NCI-H1694 (cell line): Measurements from ENCODE around the gene SLC9A8.

ENCODE experiments used
- DNase-seq: peaks from one replicate; lab custom pipeline; 2025; lab: John Stamatoyannopoulos, UW

The SLC9A8 gene

DNA sequence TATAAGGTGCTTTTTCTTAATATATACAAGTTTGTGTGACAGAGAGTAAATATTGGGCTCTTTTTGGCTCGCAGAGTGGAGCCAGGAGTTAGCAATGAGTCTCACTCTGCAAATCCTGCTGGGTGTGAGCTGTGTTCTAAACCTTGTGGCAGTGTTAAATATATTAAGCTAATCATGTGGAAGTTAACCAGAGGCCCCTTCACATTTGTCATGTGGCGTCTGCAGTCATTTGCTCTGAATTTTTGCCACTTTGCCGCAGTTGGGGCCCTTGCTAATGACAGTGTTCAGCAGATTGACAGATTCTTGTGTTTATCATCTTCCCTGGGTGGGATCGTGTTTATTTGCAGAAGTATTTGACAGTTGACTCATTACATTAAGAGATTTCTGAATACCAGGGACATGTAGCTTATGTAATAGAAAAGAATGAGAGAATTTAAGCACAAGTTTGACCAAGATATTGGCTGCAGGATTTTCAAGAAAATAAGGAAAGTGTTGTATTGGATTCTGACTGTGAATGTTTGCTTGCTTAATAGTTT lies 64.8 kb downstream of the SLC9A8 start:
- DNase-seq, result no peak

- DNase-seq, result no peak
Observed at GRCh38 chr20:49878977-49879376, 66.3 kb downstream of the SLC9A8 start.

DNA sequence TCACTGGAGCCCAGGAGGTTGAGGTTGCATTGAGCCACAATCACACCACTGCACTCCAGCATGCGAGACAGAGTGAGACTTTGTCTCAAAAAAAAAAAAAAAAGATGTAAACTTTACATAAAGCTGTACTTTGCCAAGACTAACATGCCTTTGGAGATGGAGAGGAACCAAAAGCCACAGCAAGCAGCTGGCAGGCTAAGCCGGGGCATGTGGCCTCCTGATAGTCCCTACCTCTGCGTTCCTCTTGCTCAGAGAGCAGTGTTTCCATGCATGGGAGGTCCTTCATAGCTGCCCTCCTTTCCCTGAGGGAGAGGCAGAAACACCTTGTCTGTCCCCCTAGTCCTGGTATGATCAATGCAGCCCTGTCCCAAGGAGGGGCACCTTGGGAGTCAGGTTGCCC lies 67.5 kb downstream of the SLC9A8 start:
- no peak for DNase-seq

GRCh38 chr20:49880724-49881445 lies 68.3 kb downstream of the SLC9A8 start:
- no peak for DNase-seq

- DNase-seq, result no peak
Observed at GRCh38 chr20:49882171-49882970, 69.7 kb downstream of the SLC9A8 start.

GRCh38 chr20:49883246-49883802 lies 70.7 kb downstream of the SLC9A8 start:
- no peak for DNase-seq

- DNase-seq, result no peak
Observed at GRCh38 chr20:49885558-49886332, 73.1 kb downstream of the SLC9A8 start.

DNA sequence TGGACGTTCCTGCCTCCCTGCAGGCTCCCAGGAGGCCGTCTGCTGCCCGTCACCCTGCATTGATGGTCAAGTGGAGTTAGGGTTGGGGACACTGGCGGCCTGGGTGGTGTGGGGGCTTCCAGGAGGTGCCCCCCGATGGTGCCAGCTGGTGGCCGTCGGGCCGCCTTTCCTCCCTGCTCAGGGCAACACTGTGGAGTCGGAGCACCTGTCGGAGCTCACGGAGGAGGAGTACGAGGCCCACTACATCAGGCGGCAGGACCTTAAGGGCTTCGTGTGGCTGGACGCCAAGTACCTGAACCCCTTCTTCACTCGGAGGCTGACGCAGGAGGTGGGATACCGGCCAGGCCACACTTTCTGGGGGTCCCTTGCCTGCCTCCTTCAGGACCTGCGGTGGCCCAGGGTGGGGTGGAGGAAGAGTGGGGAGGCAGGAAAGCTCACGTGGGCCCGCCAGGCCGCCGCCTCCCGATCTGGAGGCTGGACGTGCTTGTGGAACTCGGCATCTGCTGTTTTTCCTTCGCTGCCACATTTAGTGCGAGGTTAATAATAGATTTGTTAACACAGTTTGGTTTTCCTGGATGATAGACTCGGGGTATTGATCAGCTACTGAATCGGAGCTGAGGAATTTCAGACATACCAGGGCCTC lies 74.1 kb downstream of the SLC9A8 start:
- DNase-seq, result no peak

- DNase-seq, result no peak
Observed at GRCh38 chr20:49887251-49888211, 74.9 kb downstream of the SLC9A8 start.

- peak; percentile 83 for DNase-seq
Observed at GRCh38 chr20:49888212-49889000, 75.8 kb downstream of the SLC9A8 start.

DNA sequence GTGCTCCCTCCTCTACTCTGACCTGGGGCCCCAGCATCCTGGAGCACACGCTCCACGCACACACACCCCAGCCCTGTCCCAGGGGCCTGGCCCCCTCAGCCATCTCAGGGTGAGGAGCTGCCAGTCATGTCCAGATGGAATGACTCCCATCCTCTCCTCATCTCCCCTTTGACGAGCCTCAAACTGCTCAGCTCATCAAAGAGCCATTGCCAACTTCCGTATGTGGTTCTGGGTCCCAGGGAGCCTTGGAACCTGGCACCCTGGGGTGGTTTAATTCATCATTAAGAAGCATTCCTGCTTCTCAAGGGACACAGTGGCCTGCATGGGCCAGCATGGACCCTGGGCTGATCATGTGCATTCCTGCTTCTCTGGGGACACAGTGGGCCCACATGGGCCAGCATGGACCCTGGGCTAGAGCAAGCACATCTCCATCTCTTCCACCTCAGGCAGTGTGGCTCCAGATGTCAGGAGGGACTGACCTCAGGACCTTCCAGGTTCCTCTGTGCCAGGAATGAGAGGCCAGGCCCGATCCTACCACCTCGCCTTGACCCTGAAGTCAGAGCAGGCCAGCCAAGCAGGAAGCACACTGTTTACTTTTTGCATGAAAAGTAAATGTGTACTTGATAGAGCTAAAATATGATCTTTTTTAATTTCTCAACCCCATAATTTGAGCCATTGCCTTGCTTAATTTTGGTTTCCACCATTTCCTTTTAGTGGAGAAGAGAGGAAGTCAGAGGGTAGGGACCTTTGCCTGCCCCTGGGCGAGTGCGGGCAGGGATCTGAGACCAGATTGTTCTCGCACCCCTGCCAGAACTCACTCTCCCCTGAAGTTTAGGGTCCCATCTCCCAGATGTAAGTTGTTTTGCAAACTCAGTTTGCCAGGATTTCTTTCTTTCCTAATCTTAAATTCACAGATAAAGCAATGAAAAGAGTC lies 76.6 kb downstream of the SLC9A8 start:
- no peak for DNase-seq

DNA sequence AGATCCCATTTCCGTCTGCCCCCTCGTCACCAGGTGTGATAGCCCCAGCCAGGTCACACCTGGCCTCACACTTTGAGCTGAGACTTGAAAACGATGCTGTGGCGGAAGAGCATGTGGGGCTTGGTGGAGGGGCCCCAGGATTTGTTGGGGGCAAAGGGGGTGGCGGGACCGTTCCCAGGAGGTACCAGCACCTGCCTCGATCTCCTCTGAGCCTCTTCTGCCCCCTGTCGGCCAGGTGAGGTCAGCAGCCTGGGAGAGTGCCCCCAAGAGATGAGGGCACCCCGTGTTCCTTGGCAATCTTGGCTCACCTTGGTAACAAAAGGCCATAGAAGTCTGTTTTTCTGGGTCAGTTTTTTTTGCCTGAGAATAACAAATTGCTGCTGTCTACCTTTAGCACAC lies 77.3 kb downstream of the SLC9A8 start:
- no peak for DNase-seq

DNA sequence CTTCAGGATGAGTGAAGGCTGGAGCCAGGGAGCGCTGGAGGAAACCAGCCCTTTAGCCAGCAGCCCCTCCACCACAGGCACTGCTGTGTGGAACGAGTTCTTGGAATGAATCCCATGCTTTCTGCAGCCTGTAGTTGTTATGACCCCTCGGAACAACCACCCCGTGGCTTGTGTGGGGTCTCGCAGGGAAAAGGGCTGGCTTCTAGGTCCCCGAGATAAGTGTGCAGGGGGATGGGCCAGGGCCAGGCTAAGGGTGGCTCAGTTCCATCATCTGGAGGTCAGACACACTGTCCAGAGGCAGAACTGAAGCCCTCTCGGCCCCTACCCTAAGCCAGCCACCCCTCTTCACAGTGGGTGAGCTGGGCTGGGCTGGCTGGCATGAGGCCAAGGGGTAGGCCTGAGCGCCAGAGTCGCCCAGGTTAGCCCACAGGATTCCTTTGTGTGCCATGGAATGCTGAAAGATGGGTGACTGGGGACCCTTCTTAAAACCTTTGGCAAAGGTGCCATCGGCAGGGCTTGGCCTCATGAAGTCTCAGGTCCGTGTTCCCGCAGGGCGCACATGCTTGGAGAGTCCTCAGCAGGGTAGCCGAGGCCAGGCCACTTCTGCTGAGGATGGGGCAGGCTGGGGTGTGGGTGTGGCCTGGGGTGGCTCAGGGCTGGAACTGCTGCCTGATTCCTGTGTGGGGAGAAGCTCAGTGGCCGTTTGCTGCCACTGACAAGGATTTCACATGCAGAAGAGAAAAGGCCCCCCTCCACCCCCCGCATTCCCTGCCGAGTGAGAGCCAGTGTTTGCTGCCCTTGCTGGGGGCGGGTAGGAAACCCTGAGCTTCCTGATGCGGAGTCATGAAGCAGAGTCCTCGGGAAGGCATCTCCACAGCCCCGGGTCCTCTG lies 78.1 kb downstream of the SLC9A8 start:
- DNase-seq, result no peak

DNA sequence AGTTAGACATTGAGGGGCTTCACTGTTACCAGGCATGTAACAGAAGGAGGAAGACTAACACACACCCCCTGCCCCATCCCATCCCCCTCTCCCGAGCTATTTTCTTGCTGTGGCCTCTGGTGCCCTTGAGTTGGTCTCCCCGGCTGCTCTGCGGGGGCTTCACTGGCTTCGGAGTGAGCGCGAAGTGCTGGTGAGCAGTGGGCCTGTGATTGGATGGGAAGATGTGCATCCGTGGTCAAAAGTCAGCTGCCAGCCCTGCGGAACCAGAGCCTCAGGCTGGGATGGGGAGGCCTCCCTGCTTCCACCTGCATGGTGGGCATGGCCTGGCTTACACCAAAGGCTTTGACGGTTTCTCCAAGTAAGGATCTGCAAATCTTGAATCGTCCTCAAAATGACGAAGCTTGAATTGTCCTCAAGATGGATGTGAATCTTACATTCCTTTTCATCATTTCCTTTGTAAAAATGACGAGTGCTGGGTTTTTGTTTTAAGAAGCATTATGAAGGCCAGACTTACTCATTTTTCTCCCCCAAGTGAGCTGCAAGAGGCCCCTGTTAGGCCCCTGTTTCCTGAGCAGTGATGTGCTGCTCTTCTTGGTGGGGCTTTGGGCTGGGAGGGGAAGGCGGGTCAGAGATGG lies 79.0 kb downstream of the SLC9A8 start:
- no peak for DNase-seq

- no peak for DNase-seq
Observed at GRCh38 chr20:49892260-49892659, 79.6 kb downstream of the SLC9A8 start.

DNA sequence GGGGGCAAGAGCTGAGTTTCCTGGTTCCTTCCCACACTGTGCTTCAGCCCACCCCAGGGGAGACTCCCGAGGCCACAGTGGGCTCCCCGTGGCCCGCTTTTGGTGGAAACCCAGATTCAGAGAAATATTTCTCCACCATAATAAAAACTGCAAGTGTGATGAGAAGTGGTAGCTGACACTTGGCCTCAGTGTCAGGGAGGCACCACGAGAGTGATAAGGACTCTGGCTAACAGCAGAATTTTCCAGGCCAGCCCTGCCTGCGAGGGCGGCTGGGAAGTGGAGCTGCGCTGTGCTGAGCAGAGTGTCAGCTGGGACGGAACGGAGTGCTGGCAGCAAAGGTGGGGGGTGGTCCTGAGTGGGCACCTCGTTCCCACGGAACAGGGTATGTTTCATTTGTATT lies 80.2 kb downstream of the SLC9A8 start:
- DNase-seq, result no peak
